ENCODE results near the gene MUC2.

DNA sequence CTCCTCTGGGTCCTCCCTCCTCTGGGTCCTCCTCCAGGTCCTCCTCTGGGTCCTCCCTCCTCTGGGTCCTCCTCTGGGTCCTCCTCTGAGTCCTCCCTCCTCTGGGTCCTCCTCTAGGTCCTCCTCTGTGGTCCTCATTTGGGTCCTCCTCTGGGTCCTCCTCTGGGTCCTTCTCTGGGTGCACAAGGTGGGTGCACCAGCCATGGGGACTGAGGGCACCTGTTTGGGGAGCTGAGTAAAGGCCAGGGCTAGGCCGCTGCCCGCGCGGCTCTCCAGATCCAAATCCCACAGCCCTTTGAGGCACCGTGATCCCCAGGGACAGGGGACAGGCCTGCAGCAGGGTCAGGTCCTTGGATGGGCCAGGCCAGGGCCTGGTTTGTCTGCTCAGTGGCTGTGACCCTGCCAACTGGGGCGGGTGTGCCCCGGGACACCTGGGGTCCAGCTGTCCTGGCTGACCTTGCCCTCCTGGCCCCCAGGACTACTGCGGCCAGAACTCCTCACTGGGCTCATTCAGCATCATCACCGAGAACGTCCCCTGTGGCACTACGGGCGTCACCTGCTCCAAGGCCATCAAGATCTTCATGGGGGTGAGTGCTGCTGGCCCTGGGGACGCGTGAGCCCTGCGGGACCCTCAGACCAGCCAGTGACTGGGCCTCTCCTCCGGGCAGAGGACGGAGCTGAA, 12.7 kb downstream of the MUC2 start:
- no peak for TF ChIP-seq CTCF (IDR thresholded peaks at IDR 0.05)
- no peak for TF ChIP-seq POLR2A (IDR thresholded peaks at IDR 0.05)
